GM12874 (cell line): ENCODE data around the gene HLA-B.

ENCODE experiments used
- CTCF ChIP-seq: IDR thresholded peaks from 2 replicates; pipeline ENCODE4 v1.5.1; 2011; ENCODE audit warnings: low read depth, mild to moderate bottlenecking, control low read depth, low read length, moderate library complexity; ENCODE audit not compliant: insufficient read depth

The HLA-B gene

GRCh38 chr6:31386099-31386498, 29.1 kb upstream of the HLA-B start:
- TF ChIP-seq CTCF: no peak

DNA sequence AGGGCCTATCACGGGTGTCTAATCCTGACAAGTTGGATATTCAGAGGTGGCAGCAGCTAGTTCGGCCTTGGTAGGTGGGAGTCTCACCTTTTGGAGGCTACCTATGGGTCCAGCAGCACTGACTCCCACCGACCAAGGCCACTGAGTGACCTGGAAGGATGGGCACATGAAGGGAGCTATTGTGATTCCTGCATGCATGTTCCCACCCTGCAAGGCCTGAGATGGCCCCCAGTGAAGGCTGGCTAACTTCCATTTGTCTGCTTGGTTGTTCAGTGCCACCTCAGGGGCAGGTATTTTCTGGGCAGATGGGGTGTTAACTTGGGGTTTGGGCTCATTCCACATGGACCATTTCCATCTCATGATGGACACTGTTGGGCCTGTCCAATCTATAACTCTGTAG, 28.1 kb upstream of the HLA-B start:
- no peak for TF ChIP-seq CTCF

GRCh38 chr6:31383149-31383548, 26.2 kb upstream of the HLA-B start:
- no peak for TF ChIP-seq CTCF

DNA sequence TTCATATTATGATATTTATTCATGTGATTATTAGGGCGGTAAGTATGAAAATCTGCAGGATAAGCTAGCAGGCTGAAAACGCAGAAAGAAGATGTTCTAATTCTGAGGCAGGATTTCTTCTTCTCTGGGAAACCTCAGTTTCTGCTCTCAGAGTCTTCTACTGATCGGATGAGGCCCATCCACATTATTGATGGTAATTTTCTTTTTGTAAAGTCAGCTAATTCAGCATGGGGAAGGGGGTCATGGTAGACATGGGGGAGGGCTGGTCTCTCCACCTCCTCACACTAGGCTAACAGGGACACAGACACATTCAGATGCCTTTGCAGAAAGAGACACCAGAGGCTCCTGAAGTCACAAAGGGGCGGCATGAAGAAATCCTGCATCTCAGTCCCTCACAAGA, 24.7 kb upstream of the HLA-B start:
- TF ChIP-seq CTCF: no peak

DNA sequence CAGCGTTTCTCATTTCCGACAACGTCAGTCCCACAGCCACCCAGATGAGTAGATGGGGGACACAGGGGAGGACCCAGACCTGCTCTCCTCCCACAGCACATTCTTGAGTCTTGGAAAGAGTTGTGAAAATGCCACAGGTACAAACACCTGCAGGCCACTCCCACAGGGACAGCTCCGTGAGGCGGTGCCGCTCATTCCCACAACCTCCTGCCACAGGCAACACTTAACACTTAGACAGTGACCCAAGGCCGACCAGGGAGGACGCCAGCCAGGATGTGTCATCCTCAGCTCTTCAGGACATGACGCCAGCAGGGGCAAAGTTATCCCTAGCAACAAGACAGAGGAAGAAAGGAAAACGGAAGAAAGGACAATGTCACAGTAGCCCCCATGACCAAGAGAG, 22.9 kb upstream of the HLA-B start:
- TF ChIP-seq CTCF: no peak

DNA sequence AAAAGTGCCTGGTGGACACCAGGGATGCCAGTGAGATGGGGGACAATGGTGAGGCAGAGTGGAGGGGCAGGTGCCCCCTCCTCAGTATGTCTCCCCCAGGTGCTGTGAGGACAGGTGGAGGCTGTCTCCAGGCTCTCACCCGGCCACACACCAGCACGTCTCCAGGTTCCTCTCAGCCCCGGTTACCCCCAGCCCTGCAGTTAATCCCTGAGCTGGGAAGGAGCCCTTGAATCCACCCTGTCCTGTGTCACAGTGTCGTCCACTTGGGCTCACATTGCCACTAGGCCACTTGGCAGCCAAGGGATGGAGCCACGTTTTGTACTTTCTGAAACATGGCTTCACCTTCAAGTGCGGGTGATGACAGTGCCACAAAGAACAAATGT, 21.7 kb upstream of the HLA-B start:
- TF ChIP-seq CTCF: no peak

DNA sequence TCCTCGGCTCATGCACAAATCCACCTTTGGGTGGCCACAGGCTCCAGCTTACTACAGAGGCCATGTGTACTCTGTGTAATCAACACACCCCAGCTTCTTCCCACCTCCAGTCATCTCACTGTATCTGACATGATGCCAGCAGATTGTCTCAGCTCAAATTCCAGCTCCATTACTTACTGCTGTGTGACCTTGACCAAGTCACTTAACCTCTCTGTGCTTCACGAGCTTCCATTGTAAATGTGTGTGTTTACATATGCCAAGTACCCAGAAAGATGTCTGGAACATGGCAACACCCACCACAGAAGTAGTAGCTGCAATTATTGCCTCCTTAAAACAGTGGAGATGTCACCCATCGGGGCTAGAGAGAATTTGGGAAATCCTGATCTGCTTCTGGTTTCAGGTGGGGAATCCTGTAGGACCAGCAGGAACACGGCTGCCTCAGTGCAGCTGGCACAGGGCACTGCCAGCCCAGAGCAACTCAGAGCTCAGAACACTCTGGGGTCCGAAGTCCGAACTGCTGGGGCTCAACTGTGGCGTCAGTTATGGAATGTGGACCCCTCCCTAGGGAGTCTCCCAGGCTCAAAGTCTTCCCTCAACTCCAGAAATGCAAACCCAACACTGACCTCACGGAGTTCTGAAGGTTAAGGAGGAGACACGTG, 21.2 kb upstream of the HLA-B start:
- no peak for TF ChIP-seq CTCF
